ENCODE data around the gene ZDHHC13. TPM values are rescaled to one million over a fixed set of nuclear protein-coding genes. Genes with fewer than 3 reads are reported as not detected.

Gene ZDHHC13
- total RNA-seq, 4 donors from 2014 or later, result 5.2 to 6.9 (median 5.8) TPM

DNA sequence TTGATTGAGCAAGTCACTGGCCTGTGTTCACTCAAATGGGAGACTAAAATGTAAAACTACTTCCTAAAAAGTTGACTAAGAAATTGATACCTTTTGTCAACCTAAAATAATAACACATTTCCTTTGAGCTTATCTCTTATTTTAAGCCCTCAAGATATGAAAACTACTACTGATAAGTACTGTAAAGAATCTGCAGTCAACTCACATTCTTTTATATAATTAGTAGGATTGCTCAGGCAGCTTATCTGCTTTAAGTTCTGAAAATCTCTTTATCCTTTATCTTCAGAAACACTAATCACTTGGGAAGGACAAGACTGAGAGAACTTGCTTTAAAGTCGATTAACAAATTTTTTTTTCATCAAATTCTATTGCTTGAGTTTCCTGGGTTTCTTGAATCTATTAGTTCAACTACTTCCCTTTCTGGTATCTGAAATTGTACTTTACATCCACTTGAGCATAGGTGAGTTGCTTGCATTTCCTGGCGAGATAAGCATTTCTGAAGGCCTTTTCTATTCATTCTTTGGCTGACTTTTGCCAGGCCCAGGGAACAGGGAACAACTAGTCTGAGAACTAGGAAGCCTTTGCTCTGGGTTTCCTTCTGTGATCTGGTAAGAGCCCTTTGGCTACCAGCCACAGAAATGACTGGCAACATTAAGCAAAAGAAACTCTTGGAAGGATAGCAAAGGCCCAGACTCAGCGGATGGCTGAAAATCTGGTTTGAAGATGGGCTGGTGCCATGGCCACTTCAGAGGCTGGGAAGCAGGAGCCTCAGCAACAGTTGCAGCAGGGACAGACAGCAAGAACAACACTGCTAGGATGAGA lies 104.1 kb downstream of the ZDHHC13 start:
- Histone ChIP-seq H3K4me1 (no peaks in the 10 kb centered on the region), H3K9me3 (no peaks in the 10 kb centered on the region), H3K27me3 (no peaks in the 10 kb centered on the region), H3K27ac (no peak overlapping the region), H3K36me3 (no peaks in the 10 kb centered on the region), H3K4me3 (no peak overlapping the region)
- DNase-seq (ENCODE audit: low spot score in 2 of 2), result no peak
- 65 to 83% methylated on average over 3 of the region's 3 CpGs for WGBS, 2 donors
- TF ChIP-seq CTCF (IDR thresholded peaks at IDR 0.05) (no peak), POLR2A (IDR thresholded peaks at IDR 0.05) (no peak), EP300 (IDR thresholded peaks at IDR 0.05) (no peak)

DNA sequence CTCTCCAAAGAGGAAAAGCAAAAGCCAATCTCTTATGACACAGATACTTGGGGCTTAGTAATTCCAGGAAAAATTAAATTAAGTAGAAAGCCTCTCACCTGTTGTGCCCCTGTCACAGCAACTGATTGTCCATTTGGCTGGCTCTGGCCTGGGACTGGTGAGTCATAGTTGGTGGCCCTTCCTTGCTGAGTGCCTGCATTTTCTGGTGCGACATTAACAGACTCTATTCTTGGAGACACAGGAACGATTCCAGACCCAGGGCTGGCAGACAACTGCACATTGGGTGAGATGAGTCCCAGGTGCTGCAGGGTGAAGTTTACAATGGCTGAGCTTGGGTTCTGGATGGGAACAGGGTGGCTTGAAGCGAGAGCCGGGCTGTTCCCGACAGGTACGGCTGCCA lies 108.2 kb downstream of the ZDHHC13 start:
- H3K36me3 ChIP-seq, result no peaks in the 10 kb centered on the region
- DNase-seq (ENCODE audit: low spot score in 2 of 2), result no peak
- TF ChIP-seq EP300 (IDR thresholded peaks at IDR 0.05) (no peak), POLR2A (IDR thresholded peaks at IDR 0.05) (no peak), CTCF (IDR thresholded peaks at IDR 0.05) (no peak)
- H3K27me3 ChIP-seq, result no peaks in the 10 kb centered on the region
- no peaks in the 10 kb centered on the region for H3K4me1 ChIP-seq
- no peak overlapping the region for H3K27ac ChIP-seq
- no peaks in the 10 kb centered on the region for H3K9me3 ChIP-seq
- 90% methylated on average over 6 of the region's 6 CpGs for WGBS, 2 donors
- H3K4me3 ChIP-seq, result no peak overlapping the region

DNA sequence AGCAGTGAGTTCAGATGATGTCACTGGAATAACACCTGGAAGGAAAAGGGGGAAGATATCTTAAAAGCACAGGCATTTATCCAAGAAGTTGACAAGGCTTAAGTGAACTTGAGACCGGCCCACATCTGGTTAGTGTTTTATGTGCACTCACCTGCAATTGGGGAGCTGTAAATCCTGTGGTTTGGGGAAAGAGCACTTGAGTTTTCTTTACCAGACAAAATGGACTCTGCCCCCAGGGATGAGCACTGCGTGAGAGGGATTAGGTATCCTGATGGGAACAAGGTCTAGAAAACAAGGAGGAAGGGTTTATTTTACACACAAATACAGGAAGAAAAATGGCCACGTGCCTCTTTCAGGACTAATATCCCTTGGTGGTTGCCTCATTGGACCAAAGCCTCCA lies 108.6 kb downstream of the ZDHHC13 start:
- TF ChIP-seq EP300 (IDR thresholded peaks at IDR 0.05) (no peak), POLR2A (IDR thresholded peaks at IDR 0.05) (no peak), CTCF (IDR thresholded peaks at IDR 0.05) (no peak)
- H3K4me1 ChIP-seq, result no peaks in the 10 kb centered on the region
- DNase-seq (ENCODE audit: low spot score in 2 of 2), result no peak
- H3K27me3 ChIP-seq, result no peaks in the 10 kb centered on the region
- H3K9me3 ChIP-seq, result no peaks in the 10 kb centered on the region
- H3K36me3 ChIP-seq, result no peaks in the 10 kb centered on the region
- no peak overlapping the region for H3K27ac ChIP-seq
- no peak overlapping the region for H3K4me3 ChIP-seq
- 81 to 84% methylated on average over 3 of the region's 3 CpGs for WGBS, 2 donors

Other genes starting within 250 kb of the ZDHHC13 start
- gene MRGPRX1, start 177.8 kb upstream of the ZDHHC13 start, total RNA-seq, result not detected
- gene MRGPRX2, start 56.5 kb upstream of the ZDHHC13 start, total RNA-seq, result not detected
- gene CSRP3, start 84.8 kb downstream of the ZDHHC13 start, total RNA-seq, result not detected
- not detected for gene E2F8, start 123.8 kb downstream of the ZDHHC13 start, total RNA-seq